Muscle of back (tissue), 11 donors: ENCODE measurements around the gene HBP1. TPM values are rescaled to one million over a fixed set of nuclear protein-coding genes. Genes with fewer than 3 reads are reported as not detected.
"Not testable (repeated sequence)": the region's sequence is repeated elsewhere in the genome, so short reads cannot be mapped to it uniquely, and the experiment has no call there.

ENCODE experiments used
- DNase-seq, 3 donors: peaks; one replicate each; pipeline versions ENCODE4 v3.0.0 to v3.0.0-alpha.2; 2013
- polyA plus RNA-seq, 10 donors: library from polyadenylated mRNA; unstranded; fragments of 120-200 nt; gene quantifications; one replicate each; pipeline ENCODE4 v1.2.1, GENCODE V29; 2013; ENCODE audit not compliant: insufficient read length in 10 of 10

HBP1 gene
- polyA plus RNA-seq, 10 donors: 47.2 to 70.5 (median 61.4) TPM

GRCh38 chr7:107219563-107220244 is 50.9 kb downstream of the HBP1 start:
- DNase-seq: no peak

DNA sequence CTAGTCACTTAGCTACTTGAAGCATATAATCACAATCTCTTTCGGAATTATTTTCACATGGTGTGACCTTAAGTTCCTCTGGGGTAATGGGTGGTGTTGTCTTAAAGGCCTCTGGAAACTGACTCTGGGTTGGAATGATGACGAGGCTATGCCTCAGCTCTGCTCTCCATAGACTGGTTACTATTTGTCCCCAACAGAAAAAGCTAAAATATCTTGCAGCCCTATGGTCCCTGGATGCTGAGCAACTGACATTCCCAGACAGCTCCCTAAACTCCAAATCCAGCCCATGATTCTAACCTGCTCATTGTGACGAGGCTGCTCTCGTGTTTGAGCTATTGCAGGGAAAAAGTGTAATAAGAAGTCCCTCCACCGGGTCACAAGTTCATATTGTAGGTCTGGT is 51.6 kb downstream of the HBP1 start:
- DNase-seq: no peak

DNA sequence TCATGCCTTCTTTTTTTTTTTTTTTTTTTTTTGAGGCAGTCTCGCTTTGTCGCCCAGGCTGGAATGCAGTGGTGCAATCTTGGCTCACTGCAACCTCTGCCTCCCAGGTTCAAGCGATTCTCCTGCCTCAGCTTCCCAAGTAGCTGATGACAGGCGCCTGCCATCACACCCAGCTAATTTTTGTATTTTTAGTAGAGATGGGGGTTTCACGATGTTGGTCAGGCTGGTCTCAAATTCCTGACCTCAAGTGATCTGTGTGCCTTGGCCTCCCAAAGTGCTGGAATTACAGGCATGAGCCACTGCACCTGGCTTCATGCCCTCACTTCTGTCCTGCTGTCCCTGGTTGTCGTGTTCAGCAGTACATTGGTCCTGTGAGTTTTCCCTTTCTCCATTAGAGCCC is 52.0 kb downstream of the HBP1 start:
- not testable (repeated sequence) for DNase-seq

DNA sequence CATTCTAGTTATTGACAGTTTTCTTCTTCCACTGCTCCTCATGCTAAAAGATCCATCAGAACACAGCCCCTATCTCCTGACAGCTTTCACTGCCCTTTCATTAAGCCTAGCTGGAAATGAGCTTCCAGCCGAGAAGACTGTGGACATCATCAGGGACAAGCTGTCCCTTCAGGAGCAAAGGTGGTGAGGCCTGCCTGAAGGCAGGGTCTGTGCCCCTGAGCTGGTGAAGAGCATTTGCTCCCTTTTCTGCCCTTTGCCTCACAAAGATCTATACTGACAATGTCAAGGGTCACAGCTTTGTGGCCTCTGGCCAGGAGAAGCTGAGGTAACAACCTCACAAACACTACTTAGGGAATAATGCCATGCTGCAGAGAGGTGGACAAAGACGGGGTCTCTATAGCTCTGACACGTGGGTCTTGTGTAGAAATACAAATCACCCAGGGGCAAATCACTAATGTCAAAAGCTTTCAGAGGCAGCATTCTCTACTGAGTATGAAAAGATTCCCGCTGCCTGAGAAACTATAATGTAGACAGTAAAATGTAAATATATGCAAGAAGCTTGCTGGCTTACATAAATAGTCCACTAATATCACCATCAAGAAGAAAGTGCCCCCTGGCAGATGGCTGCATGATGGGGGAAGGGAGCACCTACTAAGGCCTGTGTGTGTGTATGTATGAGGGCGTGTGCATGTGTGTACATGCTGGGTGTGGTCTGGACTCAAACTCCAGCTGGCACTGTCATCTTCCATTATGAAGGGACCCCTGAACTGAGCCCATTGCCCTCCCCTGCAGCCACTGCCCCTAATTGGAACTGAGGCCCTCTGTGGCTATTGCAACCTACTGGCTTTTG is 55.8 kb downstream of the HBP1 start:
- no peak for DNase-seq

DNA sequence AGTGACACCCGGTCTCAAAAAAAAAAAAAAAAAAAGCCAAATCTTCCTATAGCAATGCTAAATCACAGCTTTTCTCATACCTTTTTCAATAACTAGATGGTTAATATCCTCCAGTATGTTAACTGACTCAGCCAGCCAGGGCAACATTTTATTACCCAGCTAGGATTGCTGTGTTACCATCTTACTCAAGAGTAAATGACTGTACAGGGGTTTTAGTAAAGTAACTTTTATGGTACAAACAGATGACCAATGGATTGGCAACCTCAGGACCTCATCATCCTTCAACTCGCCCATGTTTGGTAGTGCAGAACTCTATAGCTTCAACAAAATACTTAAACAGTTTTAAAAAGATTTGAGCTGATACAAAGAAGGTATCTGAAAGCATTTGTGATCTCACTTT is 59.5 kb downstream of the HBP1 start:
- DNase-seq: no peak

DNA sequence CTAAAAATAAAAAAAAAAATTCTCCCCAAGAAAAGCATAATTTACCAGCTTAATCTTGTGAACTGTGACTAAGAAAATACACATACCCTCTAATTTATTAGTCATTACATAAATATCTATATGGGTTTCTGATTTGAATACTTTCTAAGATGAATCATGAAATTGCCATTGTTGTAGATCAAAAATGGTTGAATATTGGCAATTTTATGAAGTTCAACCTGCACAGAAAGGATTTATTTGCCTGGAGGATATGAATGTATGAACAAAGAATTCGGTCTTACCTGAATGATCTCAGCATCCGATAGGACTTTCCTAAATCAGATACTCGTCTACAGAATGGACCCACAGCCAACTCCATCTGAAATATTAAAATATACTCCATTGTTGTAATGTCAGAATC is 61.5 kb downstream of the HBP1 start:
- DNase-seq: no peak

GRCh38 chr7:107232568-107233090 is 63.8 kb downstream of the HBP1 start:
- DNase-seq: no peak

DNA sequence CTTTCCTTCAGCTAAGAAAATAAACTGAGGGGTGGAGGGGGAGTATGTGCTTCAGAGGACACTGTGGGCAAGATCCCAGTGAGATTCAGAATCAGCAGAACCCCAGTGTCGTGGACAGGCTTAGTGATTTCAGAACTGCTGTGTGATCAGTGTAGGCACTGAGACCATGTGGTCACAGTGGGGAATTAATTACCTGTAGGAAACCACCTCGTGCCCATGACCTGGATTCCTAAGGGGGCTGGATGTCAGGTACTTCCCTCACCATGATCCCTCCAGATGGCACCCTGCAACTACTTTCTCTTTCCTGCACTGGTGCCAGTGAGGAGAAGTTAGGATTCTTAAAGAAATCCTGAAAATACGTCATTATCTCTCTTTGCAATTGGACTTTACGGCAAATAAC is 64.4 kb downstream of the HBP1 start:
- DNase-seq: no peak

DNA sequence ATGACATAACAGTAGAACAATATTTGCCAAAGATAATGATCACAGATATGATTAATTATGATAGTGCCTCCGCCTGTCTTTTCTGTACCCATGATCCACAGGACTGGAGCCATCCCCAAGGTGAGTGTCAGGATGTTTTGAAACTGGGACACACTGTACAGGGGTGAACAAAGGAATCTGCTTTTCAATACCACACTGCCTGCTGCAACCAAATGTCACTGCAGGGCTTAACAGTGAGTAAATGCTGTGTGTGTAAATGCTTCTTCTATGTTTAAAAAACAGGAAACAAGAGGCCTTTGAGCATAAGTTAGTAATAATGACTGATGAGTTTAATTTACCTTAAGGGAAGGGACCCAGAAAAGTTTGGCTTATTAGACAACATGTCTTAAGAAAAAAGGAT is 65.2 kb downstream of the HBP1 start:
- DNase-seq: no peak

DNA sequence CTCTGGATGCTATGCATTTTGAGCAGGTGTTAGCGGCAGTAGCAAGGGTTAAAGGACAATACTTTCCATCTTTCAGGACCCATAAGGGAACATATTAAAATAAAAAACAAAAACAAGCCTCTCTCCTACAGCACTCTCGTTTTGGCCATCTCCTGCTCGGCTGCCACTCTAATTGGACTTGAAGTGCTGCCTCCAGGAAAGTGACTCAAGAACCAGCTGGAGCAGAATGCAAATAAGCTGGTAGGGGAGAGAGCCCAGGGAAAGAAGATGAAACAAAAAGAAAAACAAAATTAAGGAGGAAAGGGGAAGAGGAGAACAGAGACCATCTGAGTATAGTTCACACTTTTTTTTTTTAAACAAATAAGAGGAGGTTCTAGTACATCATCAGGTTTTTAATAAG is 65.6 kb downstream of the HBP1 start:
- no peak for DNase-seq

DNA sequence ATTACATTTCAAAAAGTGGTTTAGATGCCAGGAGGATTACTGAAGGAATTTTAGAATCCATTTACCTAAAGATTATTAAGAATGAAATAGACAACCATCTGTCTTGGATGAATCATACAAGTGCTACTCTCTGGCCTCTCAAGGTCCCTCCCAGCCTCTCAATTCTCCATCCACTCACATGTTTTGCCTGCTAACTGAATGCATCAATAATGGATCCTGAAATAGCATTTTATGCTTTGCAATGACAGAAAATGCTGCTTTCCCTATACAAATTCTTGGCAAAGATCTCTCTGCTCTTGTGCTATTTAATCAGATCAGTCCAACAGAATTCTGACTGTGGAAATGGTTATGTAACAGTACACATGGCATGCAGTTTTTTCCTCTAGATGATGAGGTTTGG is 68.1 kb downstream of the HBP1 start:
- DNase-seq: peak in 2 of 3 donors; percentile 17 to 36

GRCh38 chr7:107237451-107237850 is 68.6 kb downstream of the HBP1 start:
- DNase-seq: no peak

GRCh38 chr7:107242267-107242666 is 73.5 kb downstream of the HBP1 start:
- DNase-seq: no peak

- DNase-seq: no peak
Measured at GRCh38 chr7:107244613-107245012, 75.8 kb downstream of the HBP1 start.

- not testable (repeated sequence) for DNase-seq
Measured at GRCh38 chr7:107246836-107247235, 78.0 kb downstream of the HBP1 start.

- no peak for DNase-seq
Measured at GRCh38 chr7:107248551-107249316, 79.9 kb downstream of the HBP1 start.

GRCh38 chr7:107251963-107252362 is 83.2 kb downstream of the HBP1 start:
- no peak for DNase-seq

Other genes with a start within 250 kb of the HBP1 start
- 10 to 100 TPM in 1 of 10 donors, 1 to 10 TPM in 9; 4.8 to 10.7 (median 5.8) TPM for gene PRKAR2B, start 124.3 kb upstream of the HBP1 start, polyA plus RNA-seq